Kidney capillary endothelial cell (primary cell): ENCODE results near the gene MROH2A.
"Not testable (repeated sequence)": the region's sequence is repeated elsewhere in the genome, so short reads cannot be mapped to it uniquely, and the experiment has no call there.

Experiments used
- DNase-seq: peaks from one replicate; pipeline ENCODE4 v3.0.0-alpha.2; 2018; ENCODE audit warnings: low spot score

The MROH2A gene, protein sequence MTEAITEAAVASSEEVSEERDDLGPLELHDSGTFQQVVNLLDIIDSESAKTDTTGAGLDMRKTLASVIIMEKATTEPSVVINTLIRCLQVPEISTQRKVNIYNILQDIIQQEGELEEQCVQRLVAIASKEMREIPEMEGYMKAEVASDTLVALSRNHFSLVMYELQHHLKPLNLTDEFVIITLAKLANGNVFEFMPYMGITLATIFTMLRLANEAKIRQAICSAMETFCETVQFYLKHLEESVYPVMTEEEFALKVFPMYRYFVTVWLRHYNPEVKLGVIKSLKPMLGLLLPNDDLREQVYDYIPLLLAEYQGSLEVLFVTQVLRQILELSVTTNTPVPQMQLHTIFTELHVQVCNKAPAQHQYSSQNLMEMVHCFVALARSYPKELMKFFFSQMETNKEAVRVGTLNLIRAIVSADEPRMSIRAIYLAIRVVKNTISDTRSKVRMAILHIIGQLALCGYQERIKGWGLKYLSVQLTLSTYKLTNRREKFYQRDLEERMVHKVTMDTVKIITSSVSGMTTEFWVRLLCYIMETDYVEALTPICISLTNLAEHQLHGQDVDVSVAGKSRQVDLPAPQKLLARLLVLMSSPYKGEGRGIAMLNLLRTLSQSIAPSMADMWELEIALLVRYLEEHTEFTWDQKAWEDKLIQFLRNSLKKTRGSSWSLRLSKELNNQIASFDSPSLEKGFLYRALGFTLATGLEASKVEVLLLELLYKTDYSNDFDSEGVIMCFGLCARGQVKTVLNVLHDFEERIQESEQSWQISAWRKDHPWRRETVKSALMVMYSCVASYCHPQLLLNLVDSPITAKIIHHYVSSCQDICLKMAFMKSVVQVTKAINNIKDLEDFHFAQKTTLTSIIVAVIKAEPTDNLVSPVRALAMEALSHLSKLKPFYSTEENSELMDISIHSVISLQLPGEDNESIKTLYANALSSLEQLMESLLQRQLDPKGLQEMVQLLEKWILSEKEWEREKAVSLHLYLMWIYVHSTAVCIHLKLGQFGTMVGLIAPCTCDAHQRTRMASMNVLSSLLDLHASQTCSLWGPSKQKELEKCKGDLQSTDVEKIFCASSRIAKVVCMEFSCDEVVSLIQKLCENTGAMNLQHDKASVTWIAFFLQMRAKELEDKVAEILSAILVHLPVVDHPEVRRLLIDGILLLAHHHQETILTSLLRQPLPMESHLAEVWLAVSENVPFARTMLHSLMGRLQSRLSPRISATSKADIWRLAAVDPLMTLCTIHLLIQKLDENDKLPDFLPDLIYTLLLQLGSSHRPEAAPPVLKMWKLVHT (N-terminal part only)

DNA sequence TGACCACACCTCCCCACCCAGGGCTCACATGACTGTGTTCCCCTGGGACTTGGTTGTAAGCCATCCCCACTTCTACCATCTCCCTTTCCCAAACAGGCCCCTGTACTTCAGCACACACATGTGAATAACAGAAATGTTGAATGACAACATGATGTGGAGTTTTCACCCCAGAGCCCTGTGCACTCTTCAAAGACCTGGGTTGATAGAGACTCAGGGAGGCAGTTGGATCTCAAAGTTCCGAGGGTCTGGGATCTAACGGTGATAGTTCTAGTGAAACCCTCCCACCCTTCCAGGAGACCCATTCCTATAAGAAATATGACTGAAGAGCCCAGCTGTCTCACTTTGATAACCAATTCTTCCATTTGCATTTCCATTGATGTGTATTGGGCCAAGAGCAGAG lies at the start of gene MROH2A:
Gene MROH2A, plus strand, starts transcription at position 301 of the 400 bp plus-strand sequence. CDS start 1,029 bp downstream, outside the sequence.
- DNase-seq, result no peak

DNA sequence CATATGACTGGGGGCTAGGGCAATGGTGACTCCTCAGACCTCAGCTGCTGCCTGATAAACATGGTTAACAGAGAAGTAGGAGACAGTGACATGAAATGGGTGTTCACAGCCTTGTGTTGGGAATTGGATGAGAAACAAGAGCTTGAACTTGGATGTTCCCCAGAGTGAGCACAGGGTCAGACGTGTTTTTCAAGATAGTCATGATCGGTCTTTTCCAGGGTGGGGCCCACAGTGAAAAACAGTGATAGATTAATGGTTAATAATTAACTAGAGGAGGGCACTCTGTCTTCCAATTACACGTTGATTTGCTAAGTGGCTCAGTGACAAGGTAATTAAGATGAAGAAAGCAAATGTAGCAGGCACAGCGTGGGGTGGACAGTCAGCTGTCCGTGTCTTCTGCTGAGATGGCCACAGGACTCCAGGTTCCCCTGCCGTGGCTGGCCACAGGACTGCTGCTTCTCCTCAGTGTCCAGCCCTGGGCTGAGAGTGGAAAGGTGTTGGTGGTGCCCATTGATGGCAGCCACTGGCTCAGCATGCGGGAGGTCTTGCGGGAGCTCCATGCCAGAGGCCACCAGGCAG lies 49.3 kb upstream of the MROH2A start, which contains the start of gene UGT1A3:
Gene UGT1A3, plus strand, starts transcription at position 320 of the 579 bp plus-strand sequence. Its CDS starts 85 bp downstream, at position 405.
- no peak for DNase-seq

- not testable (repeated sequence) for DNase-seq
These were observed 41.1 kb upstream of the MROH2A start for GRCh38 chr2:233736868-233737653.

- DNase-seq, result no peak
These were observed 37.3 kb upstream of the MROH2A start for GRCh38 chr2:233740870-233741269.

DNA sequence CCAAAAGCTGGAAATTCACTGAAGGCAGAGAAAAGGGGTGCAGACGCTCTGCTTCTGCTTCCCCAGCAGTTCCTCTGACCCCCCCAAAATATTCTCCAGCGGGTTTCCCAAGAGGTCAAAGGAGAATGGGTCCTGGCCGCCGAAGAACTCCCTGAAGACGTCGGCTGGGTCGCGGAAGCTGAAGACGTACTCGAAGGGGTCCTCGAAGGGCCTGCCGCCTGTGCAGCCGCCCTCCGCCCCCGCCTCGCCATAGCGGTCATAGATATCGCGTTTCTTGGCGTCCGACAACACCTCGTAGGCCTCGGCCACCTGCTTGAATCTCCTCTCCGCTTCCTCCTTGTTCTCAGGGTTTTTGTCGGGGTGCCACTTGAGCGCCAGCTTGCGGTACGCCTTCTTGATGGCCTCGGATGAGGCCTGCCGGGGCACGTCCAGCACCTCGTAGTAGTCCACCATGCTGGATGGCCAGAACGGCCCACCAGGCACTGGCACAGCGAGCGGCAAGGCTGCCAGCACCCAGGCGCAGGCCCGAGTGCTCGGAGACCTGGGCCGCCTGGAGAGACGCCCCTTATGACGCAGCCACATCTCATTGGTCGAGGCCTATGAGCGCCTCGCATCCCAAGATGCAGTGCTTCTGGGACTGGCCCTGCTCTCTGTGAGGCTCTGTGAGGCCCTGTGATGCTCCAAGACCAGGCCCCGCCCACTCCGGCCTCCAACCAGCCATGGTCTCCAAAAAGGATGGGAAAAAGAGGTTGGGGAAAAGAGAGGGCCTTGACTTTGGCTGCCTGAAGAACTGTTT lies 34.5 kb upstream of the MROH2A start:
- no peak for DNase-seq

GRCh38 chr2:233745073-233745755 lies 32.9 kb upstream of the MROH2A start:
- no peak for DNase-seq

DNA sequence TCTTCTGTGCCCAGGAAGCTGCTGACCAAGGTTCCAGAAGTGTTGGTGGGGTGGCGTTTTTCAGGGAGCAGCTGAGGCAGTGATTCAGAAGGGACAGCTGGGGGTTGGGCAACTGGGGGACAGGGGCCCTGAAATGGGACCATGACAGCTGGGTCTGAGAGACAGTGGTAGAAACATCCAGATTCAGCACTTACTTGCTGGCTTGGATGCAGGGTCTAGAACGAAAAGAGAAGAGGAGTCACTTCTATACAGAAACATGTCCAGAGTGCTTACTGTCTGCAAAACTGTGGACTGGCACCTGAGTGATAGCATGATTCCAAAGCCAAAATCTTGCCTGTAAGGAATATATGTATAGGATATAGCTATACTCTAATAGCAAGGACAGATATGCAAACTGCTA lies 32.3 kb upstream of the MROH2A start:
- DNase-seq, result not testable (repeated sequence)

DNA sequence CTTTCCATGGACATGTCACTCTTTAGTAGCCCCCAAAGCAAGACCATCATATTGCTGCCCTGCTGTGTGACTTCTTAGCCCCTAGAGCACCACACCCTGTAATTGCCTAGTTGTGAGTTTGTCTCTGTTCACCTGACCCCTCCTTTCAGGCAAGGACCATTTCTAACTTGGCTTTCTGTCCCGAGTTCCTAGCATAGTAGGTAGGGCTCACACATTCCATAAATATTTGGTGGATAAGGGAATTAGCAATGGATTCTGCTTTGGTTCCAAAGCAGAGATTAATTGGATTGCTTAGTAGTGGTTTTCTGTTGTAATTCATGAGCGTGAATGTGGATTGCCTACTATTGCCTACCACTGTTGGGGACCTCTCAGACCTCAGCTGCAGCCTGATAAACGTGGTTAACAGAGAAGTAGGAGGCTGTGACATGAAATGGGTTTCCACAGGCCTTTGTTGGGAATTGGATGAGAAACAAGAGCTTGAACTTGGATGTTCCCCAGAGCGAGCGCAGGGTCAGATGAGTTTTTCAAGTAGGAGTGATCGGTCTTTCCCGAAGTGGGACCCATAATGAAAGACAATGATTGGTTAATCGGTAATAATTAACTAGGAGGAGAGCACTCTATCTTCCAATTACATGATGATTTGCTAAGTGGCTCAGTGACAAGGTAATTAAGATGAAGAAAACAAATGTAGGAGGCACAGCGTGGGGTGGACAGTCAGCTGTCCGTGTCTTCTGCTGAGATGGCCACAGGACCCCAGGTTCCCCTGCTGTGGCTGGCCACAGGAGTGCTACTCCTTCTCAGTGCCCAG lies 31.5 kb upstream of the MROH2A start:
- DNase-seq, result no peak

- no peak for DNase-seq
These were observed 30.9 kb upstream of the MROH2A start for GRCh38 chr2:233747283-233747544.

GRCh38 chr2:233750689-233751088 lies 27.4 kb upstream of the MROH2A start:
- not testable (repeated sequence) for DNase-seq

- not testable (repeated sequence) for DNase-seq
These were observed 26.7 kb upstream of the MROH2A start for GRCh38 chr2:233751212-233752009.

- DNase-seq, result no peak
These were observed 23.1 kb upstream of the MROH2A start for GRCh38 chr2:233754872-233755611.

DNA sequence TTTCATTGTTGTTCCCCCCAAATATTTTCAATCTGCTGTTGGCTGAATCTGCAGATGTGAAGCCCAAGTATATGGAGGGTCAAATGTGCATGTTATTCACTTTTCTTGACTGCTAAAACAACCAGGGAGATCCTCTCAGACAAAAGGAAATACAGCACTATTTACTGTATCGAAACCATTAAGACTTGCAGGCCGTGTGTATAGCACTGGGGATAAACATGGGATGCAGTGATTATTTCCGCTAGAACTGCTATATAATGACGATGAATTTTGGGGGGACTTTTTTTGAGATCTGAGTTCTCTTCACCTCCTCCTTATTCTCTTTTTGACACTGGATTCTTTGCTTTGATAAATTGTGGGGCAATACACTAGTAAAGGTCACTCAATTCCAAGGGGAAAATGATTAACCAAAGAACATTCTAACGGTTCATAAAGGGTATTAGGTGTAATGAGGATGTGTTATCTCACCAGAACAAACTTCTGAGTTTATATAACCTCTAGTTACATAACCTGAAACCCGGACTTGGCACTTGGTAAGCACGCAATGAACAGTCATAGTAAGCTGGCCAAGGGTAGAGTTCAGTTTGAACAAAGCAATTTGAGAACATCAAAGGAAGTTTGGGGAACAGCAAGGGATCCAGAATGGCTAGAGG lies 21.6 kb upstream of the MROH2A start:
- DNase-seq, result no peak

GRCh38 chr2:233758141-233758540 lies 20.0 kb upstream of the MROH2A start:
- DNase-seq, result no peak

DNA sequence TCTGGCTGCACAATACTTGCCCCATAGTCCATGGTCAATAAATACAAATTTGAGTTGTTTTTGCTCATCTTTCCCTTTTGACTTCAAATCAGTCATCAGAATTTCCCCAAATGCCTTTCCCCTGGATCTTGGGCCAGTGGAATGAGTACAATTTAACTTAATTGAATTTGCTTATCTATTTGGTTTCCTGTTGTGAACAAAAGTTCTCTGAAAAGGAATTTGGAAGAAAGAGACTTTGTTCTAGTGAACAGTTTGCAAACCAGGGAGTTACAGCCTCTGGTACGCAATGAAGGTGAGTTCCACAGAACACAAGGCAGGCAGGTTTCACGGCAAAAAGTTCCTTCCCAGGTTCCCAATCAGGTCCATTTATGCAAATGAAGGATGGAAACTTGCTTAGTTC lies 19.3 kb upstream of the MROH2A start:
- no peak for DNase-seq

- DNase-seq, result no peak
These were observed 18.1 kb upstream of the MROH2A start, which contains the start of gene UGT1A1 for GRCh38 chr2:233760043-233760442. Gene UGT1A1 (plus strand): TSS chr2:233760270. CDS start chr2:233760288, 18 bp downstream.
